Osteocyte (in vitro differentiated cells): ENCODE measurements around the gene UMOD. TPM values are rescaled to one million over a fixed set of nuclear protein-coding genes. Genes with fewer than 3 reads are reported as not detected.

Source experiments
- DNase-seq: peaks from one replicate; pipeline ENCODE4 v3.0.0; 2021; ENCODE audit warnings: mixed read lengths; ENCODE audit not compliant: unreplicated experiment; ENCODE audit errors: extremely low spot score
- H3K27ac Mint-ChIP-seq: one replicate; pipeline ENCODE4 v1.8.0; 2021; ENCODE audit warnings: mild to moderate bottlenecking, mixed read lengths; ENCODE audit not compliant: unreplicated experiment
- H3K27me3 Mint-ChIP-seq: one replicate; pipeline ENCODE4 v1.8.0; 2021; ENCODE audit warnings: mixed read lengths; ENCODE audit not compliant: unreplicated experiment
- H3K36me3 Mint-ChIP-seq: one replicate; pipeline ENCODE4 v1.8.0; 2021; ENCODE audit warnings: mixed read lengths; ENCODE audit not compliant: unreplicated experiment
- H3K4me1 Mint-ChIP-seq: one replicate; pipeline ENCODE4 v1.8.0; 2021; ENCODE audit warnings: mixed read lengths; ENCODE audit not compliant: unreplicated experiment
- H3K4me3 Mint-ChIP-seq: one replicate; pipeline ENCODE4 v1.8.0; 2021; ENCODE audit warnings: mild to moderate bottlenecking, moderate library complexity, mixed read lengths; ENCODE audit not compliant: unreplicated experiment
- H3K9me3 Mint-ChIP-seq: one replicate; pipeline ENCODE4 v1.8.0; 2021; ENCODE audit warnings: mixed read lengths; ENCODE audit not compliant: unreplicated experiment
- total RNA-seq: library from RNA; stranded (reverse); gene quantifications from 2 replicates; pipeline ENCODE4 v1.2.1, GENCODE V29; 2021
- TF ChIP-seq, protein P1 (sequence below): fragments of 200-600 bp; sonication (generic); IDR thresholded peaks from 2 replicates; pipeline ENCODE4 v1.5.0; 2021; ENCODE audit warnings: antibody characterized with exemption, mild to moderate bottlenecking, moderate library complexity

The UMOD gene
- total RNA-seq, 1 donor from 2014 or later, result not detected

DNA sequence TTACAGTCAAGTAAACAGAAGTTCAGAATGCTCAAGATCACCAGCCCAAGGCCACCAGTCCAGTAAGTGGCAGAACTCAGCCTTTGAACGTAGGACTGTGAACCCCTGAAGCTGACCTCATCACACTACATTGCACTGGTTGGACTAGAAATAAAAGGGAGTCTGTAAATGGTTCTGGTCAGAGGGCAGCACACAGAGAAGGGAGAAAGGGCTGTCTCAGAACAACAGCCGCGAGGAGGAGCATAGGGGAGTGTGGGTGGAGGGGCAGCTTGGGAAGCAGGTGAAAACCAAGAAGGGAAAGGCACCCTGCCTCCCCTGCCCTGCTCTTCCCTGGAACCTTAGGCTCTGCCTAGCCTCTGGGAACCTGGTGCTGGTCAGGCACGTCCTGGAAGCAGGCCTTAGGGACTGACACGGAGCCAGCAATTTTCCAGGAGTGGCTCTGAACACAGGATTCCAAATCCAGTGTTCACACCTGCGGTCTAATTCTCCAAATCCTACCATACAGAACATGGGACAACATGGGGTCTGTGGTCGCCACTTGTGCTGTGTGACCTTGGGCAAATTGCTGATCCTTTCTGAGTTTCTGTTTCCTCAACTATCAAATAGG lies 45.1 kb upstream of the UMOD start:
- Mint-ChIP-seq H3K4me1 (no peaks in the 10 kb centered on the region), H3K27ac (no peak overlapping the region), H3K9me3 (no peaks in the 10 kb centered on the region), H3K36me3 (no peaks in the 10 kb centered on the region), H3K27me3 (no peaks in the 10 kb centered on the region), H3K4me3 (no peak overlapping the region)
- no peak for DNase-seq
- TF ChIP-seq, protein P1, sequence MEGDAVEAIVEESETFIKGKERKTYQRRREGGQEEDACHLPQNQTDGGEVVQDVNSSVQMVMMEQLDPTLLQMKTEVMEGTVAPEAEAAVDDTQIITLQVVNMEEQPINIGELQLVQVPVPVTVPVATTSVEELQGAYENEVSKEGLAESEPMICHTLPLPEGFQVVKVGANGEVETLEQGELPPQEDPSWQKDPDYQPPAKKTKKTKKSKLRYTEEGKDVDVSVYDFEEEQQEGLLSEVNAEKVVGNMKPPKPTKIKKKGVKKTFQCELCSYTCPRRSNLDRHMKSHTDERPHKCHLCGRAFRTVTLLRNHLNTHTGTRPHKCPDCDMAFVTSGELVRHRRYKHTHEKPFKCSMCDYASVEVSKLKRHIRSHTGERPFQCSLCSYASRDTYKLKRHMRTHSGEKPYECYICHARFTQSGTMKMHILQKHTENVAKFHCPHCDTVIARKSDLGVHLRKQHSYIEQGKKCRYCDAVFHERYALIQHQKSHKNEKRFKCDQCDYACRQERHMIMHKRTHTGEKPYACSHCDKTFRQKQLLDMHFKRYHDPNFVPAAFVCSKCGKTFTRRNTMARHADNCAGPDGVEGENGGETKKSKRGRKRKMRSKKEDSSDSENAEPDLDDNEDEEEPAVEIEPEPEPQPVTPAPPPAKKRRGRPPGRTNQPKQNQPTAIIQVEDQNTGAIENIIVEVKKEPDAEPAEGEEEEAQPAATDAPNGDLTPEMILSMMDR, result no peak

DNA sequence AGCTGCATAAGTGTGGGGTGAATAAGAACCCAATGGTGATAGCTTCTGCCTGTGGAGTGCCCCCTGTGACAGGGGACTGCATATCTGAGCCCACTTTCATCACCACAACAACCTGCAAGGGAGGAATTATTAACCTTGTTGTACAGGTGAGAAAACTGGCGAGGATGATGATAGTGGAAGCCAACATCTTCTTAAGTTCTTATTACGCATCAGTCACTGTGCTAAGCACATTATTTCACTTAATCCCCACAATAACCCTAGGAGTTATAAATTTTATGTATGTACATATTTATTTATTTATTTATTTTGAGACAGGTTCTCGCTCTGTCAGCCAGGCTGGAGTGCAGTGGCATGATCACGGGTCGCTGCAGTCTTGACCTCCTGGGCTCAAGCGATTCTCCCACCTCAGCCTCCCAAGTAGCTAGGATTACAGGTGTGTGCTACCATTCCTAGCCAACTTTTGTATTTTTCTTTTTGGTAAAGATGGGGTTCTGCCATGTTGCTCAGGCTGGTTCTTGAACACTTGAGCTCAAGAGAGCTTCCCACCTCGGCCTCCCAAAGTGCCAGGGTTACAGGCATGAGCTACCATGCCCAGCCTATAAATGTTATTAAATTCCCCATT lies 44.4 kb upstream of the UMOD start:
- DNase-seq, result no peak
- Mint-ChIP-seq H3K27me3 (no peaks in the 10 kb centered on the region), H3K4me3 (no peak overlapping the region), H3K9me3 (no peaks in the 10 kb centered on the region), H3K27ac (no peak overlapping the region), H3K36me3 (no peaks in the 10 kb centered on the region), H3K4me1 (no peaks in the 10 kb centered on the region)
- TF ChIP-seq, protein P1, result no peak

- Mint-ChIP-seq H3K27ac (no peak overlapping the region), H3K27me3 (no peaks in the 10 kb centered on the region), H3K9me3 (no peaks in the 10 kb centered on the region), H3K36me3 (no peaks in the 10 kb centered on the region), H3K4me3 (no peak overlapping the region), H3K4me1 (no peaks in the 10 kb centered on the region)
- TF ChIP-seq, protein P1, result no peak
- no peak for DNase-seq
These were observed 43.4 kb upstream of the UMOD start for GRCh38 chr16:20395946-20396345.

- peak overlapping the region; percentile 9 for H3K27ac Mint-ChIP-seq
- DNase-seq, result no peak
- H3K27me3 Mint-ChIP-seq, result no peaks in the 10 kb centered on the region
- H3K36me3 Mint-ChIP-seq, result no peaks in the 10 kb centered on the region
- H3K9me3 Mint-ChIP-seq, result no peaks in the 10 kb centered on the region
- TF ChIP-seq, protein P1, result no peak
- H3K4me3 Mint-ChIP-seq, result no peak overlapping the region
- H3K4me1 Mint-ChIP-seq, result no peaks in the 10 kb centered on the region
These were observed 41.5 kb upstream of the UMOD start for GRCh38 chr16:20393801-20394577.

- Mint-ChIP-seq H3K36me3 (no peaks in the 10 kb centered on the region), H3K9me3 (no peaks in the 10 kb centered on the region), H3K4me1 (no peaks in the 10 kb centered on the region), H3K4me3 (no peak overlapping the region), H3K27me3 (no peaks in the 10 kb centered on the region), H3K27ac (no peak overlapping the region)
- no peak for DNase-seq
- TF ChIP-seq, protein P1, result no peak
These were observed 38.5 kb upstream of the UMOD start for GRCh38 chr16:20391045-20391444.
